Thoracic aorta (tissue), 2 donors: ENCODE measurements around the gene APOBEC3H. TPM values are rescaled to one million over a fixed set of nuclear protein-coding genes. Genes with fewer than 3 reads are reported as not detected.

Source experiments
- ATAC-seq: fragments of 150-250 bp; one replicate; pipeline ENCODE4 v1.8.0; 2017; ENCODE audit warnings: low read depth; ENCODE audit not compliant: insufficient number of reproducible peaks, low FRiP score
- DNase-seq: peaks from one replicate; pipeline ENCODE4 v3.0.0-alpha.2; 2020; ENCODE audit warnings: low spot score
- H3K27ac ChIP-seq, 2 donors: fragments of 200-600 bp; sonication (generic); 1 replicate in 1 of 2; 2 replicates in 1 of 2; pipeline ENCODE4 v1.5.1; 2016; ENCODE audit warnings: mild to moderate bottlenecking in 2 of 2, moderate library complexity in 2 of 2
- H3K27me3 ChIP-seq: fragments of 200-600 bp; sonication (generic); replicated peaks from 2 replicates; pipeline ENCODE4 v1.6.0; 2016; ENCODE audit warnings: mild to moderate bottlenecking; ENCODE audit not compliant: insufficient read depth
- H3K36me3 ChIP-seq: fragments of 200-600 bp; sonication (generic); one replicate; pipeline ENCODE4 v1.5.1; 2016
- H3K4me1 ChIP-seq, 2 donors: fragments of 200-600 bp; sonication (generic); 1 replicate in 1 of 2; 2 replicates in 1 of 2; pipeline versions ENCODE4 v1.5.1 to v1.6.0; 2016; ENCODE audit warnings: low read depth in 2 of 2, mild to moderate bottlenecking in 1 of 2; ENCODE audit not compliant: control insufficient read depth in 1 of 2
- H3K4me3 ChIP-seq: fragments of 200-600 bp; sonication (generic); 2 replicates; pipeline ENCODE4 v1.5.1; 2016; ENCODE audit warnings: mild to moderate bottlenecking
- H3K9me3 ChIP-seq: fragments of 200-600 bp; sonication (generic); 2 replicates; pipeline ENCODE4 v1.5.1; 2016
- total RNA-seq, 2 donors: library from RNA; depleted of rRNA; stranded (reverse); fragments of >200 nt; gene quantifications; one replicate each; pipeline versions ENCODE4 v1.1.0 to v1.2.3, GENCODE V29; 2016
- TF ChIP-seq, protein P1 (sequence below): fragments of 200-600 bp; sonication (generic); IDR thresholded peaks from one replicate; pipeline ENCODE4 v1.5.1; 2019; ENCODE audit warnings: antibody characterized with exemption

Gene APOBEC3H
- total RNA-seq, 2 donors from 2014 or later = 1.6 TPM; not detected in 1

DNA sequence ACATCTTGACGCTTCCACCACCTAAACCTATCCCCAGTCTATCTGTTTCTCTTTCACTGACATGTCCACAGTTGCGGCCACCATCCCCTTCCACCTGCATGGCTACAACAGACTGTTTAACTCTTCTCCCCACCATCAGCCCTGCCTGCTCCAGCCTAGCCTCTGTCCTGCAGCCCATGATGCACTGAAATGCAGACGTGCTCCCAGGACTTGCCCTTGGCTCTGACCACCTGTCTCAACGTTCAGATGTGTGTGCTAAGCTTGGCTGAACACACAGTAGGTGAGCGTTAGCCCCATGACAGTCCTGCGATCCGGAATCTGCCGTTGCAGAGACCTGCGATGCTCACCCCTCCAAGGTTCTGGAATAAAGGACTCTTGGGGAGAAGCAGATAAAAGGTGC lies 32.7 kb downstream of the APOBEC3H start:
- no peak overlapping the region for H3K27ac ChIP-seq
- no peak for DNase-seq
- no peaks in the 10 kb centered on the region for H3K9me3 ChIP-seq
- no peaks in the 10 kb centered on the region for H3K27me3 ChIP-seq
- no peak overlapping the region for H3K4me3 ChIP-seq
- no peak for ATAC-seq
- no peaks in the 10 kb centered on the region for H3K4me1 ChIP-seq
- H3K36me3 ChIP-seq = peaks cover 27% of the 10 kb centered on the region
- TF ChIP-seq, protein P1, sequence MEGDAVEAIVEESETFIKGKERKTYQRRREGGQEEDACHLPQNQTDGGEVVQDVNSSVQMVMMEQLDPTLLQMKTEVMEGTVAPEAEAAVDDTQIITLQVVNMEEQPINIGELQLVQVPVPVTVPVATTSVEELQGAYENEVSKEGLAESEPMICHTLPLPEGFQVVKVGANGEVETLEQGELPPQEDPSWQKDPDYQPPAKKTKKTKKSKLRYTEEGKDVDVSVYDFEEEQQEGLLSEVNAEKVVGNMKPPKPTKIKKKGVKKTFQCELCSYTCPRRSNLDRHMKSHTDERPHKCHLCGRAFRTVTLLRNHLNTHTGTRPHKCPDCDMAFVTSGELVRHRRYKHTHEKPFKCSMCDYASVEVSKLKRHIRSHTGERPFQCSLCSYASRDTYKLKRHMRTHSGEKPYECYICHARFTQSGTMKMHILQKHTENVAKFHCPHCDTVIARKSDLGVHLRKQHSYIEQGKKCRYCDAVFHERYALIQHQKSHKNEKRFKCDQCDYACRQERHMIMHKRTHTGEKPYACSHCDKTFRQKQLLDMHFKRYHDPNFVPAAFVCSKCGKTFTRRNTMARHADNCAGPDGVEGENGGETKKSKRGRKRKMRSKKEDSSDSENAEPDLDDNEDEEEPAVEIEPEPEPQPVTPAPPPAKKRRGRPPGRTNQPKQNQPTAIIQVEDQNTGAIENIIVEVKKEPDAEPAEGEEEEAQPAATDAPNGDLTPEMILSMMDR = no peak

DNA sequence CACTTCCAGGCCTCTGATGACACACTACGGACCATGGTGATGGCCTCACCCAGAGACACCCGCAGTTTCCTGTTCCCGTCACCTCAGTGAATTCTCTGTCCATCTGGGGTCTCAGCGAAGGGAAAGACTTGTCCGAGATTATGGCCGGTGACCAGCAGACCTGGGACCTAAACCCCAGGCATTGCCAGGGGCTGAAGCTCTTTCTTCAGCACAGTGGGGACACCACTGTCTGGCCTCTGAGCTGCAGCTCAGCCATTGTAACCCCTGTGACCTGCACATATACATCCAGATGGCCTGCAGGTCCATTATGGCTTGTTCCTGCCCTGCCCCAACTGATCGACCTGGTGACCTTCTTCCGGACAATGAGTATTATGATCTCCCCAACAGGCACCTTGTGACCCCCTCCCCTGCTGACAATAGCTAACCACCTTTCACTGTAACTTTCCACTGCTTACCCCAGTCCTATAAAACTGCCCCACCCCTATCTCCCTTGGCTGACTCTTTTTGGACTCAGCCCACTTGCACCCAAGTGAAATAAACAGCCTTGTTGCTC lies 33.2 kb downstream of the APOBEC3H start:
- no peak overlapping the region for H3K4me3 ChIP-seq
- no peak for DNase-seq
- TF ChIP-seq, protein P1 = no peak
- peaks cover 0 to 4% of the 10 kb centered on the region in 2 donors for H3K4me1 ChIP-seq
- no peaks in the 10 kb centered on the region for H3K9me3 ChIP-seq
- no peak for ATAC-seq
- H3K36me3 ChIP-seq = peaks cover 27% of the 10 kb centered on the region
- no peaks in the 10 kb centered on the region for H3K27me3 ChIP-seq
- H3K27ac ChIP-seq = no peak overlapping the region

DNA sequence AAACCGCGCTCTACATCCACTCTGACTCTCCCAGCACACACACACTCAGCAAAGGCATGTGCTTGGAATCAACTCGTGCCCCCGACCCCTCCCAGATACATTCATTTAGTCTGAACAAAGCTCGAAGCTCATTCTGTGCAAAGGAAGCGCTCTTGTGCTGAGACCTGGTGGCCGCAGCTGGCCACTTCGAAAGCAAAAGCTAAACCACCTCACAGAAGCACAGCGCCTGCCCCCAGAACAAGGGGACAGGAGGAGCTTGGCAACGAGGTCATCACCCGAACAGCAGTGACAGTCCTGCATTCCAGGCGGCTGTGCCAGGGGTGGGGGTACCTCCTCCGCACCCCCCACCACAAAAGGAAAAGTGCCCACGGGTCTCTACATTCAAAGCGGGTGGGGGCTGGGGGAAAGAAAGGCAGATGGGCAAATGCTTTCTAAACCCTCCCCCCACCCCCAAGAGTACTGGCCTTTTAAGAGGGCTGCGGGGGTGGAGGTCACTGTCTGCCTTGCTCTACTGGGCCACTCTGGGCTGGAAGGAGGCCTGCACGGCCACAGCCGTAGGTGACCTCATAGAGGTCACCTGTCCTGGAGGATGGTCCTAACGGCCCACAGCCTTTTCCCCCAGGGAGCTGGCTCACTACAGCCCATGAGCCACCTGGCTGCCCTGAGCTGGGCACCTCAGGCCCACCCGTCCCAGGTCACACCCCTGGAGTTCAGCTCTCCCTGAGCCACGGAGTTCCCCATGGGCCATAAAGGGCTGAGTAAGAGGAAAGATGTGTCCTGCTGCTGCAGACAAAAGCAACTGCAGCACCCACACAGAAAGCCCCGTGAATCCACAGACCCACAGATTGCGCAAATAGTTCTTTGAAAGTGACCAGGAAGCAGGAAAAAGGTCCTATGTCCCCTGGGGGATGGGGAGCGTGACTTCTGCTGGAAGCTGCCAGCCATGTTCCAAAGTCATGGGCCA lies 34.1 kb downstream of the APOBEC3H start:
- Histone ChIP-seq H3K4me1 (peaks cover 0 to 4% of the 10 kb centered on the region in 2 donors), H3K27me3 (no peaks in the 10 kb centered on the region), H3K36me3 (peaks cover 30% of the 10 kb centered on the region), H3K4me3 (no peak overlapping the region), H3K27ac (no peak overlapping the region), H3K9me3 (no peaks in the 10 kb centered on the region)
- DNase-seq = no peak
- ATAC-seq = no peak
- TF ChIP-seq, protein P1 = no peak

DNA sequence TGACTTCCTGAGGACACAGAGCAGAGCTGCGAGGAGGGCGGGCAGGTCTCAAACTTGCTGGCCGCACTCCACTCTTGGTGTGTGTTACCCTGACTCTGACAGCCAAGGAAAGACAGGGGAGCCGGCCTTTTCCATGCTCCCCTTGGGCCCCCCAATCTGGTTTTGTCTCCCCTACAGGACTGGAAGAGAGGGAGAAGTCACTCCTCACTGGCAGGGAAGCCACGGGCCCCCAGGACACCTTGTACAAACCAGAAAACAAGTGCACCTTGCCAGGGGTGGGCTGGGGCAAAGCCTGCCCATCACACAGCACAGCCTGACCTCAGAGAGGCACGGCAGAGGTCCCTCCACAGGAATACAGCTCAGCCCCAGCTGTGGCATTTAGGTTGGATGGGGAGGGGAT lies 35.2 kb downstream of the APOBEC3H start:
- TF ChIP-seq, protein P1 = no peak
- no peak for DNase-seq

DNA sequence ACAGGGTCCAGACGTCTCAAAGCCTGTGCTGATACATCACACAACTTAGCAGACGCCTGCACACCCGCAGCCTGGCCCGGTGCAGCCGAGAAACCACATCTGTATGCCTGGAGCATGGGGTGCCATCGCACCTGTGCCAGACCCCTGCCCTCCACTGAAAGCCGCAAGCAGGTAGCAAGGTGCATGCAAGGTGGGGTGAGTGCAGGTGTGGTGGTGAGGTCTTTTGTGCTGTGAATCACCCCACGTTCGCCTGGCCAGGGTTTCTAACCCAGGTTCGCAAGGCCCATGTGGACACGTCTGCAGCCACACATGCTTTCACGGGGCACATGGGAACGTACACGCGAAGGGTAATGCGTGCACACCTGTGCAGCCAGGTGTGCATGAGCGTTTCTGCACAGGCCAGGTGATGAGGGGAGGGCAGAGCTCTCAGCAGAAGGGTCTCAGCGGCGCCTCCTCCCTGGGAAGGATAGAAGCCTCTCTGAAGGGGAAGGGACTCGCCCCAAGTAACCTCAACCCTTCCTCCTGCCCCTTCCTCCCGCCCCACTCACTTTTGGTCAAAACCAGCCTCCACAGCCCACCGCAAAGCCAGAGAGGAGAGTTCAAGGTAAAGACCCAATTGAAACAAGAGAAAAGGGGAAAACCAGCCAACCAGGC lies 36.0 kb downstream of the APOBEC3H start:
- H3K27me3 ChIP-seq = no peaks in the 10 kb centered on the region
- H3K4me1 ChIP-seq = peaks cover 0 to 4% of the 10 kb centered on the region in 2 donors
- no peak for ATAC-seq
- TF ChIP-seq, protein P1 = no peak
- peaks cover 30% of the 10 kb centered on the region for H3K36me3 ChIP-seq
- H3K27ac ChIP-seq = no peak overlapping the region
- no peaks in the 10 kb centered on the region for H3K9me3 ChIP-seq
- H3K4me3 ChIP-seq = no peak overlapping the region
- DNase-seq = no peak

More for the DNA sequence above, 35.2 kb downstream of the APOBEC3H start:
- Histone ChIP-seq H3K27ac (no peak overlapping the region), H3K9me3 (no peaks in the 10 kb centered on the region), H3K36me3 (peaks cover 30% of the 10 kb centered on the region), H3K4me3 (no peak overlapping the region), H3K27me3 (no peaks in the 10 kb centered on the region), H3K4me1 (peaks cover 0 to 4% of the 10 kb centered on the region in 2 donors)
- ATAC-seq = no peak
